Neural progenitor cell (in vitro differentiated cells): ENCODE measurements around the gene NFE2L2. TPM values are rescaled to one million over a fixed set of nuclear protein-coding genes. Genes with fewer than 3 reads are reported as not detected.
A peak's percentile ranks its signal among the peaks of the same experiment; 100 is the strongest.

Experiments
- DNase-seq: peaks from one replicate; pipeline ENCODE4 v3.0.0-alpha.2; 2016; ENCODE audit warnings: low spot score
- H2AFZ ChIP-seq: fragments of 200-600 bp; sonication (generic); replicated peaks from 2 replicates; pipeline ENCODE4 v1.6.1; 2016; ENCODE audit warnings: antibody characterized with exemption
- H3F3A ChIP-seq: fragments of 200-600 bp; sonication (generic); 2 replicates; pipeline ENCODE4 v1.6.1; 2016; ENCODE audit warnings: antibody characterized with exemption, low read depth
- H3K27ac ChIP-seq: fragments of 200-600 bp; sonication (generic); 2 replicates; pipeline ENCODE4 v1.5.1; 2016; ENCODE audit warnings: mild to moderate bottlenecking
- H3K27me3 ChIP-seq: fragments of 200-600 bp; sonication (generic); 2 replicates; pipeline ENCODE4 v1.6.1; 2016; ENCODE audit warnings: mild to moderate bottlenecking, moderate library complexity
- H3K36me3 ChIP-seq: fragments of 200-600 bp; sonication (generic); 2 replicates; pipeline ENCODE4 v1.5.1; 2016
- H3K4me1 ChIP-seq: fragments of 200-600 bp; sonication (generic); 2 replicates; pipeline ENCODE4 v1.6.1; 2016; ENCODE audit warnings: mixed run types
- H3K4me2 ChIP-seq: fragments of 200-600 bp; sonication (generic); 2 replicates; pipeline ENCODE4 v1.6.1; 2016
- H3K4me3 ChIP-seq: fragments of 200-600 bp; sonication (generic); 2 replicates; pipeline ENCODE4 v1.5.1; 2016
- H3K79me2 ChIP-seq: fragments of 200-600 bp; sonication (generic); 2 replicates; pipeline ENCODE4 v1.6.1; 2016; ENCODE audit warnings: low read depth
- H3K9ac ChIP-seq: fragments of 200-600 bp; sonication (generic); 2 replicates; pipeline ENCODE4 v1.6.1; 2016
- H3K9me3 ChIP-seq: fragments of 200-600 bp; sonication (generic); 2 replicates; pipeline ENCODE4 v1.5.1; 2016; ENCODE audit warnings: low read depth
- H4K20me1 ChIP-seq: fragments of 200-600 bp; sonication (generic); 2 replicates; pipeline ENCODE4 v1.6.1; 2016; ENCODE audit warnings: low read depth
- H3K27ac Mint-ChIP-seq: 3 replicates; pipeline ENCODE4 v1.8.0; 2021; ENCODE audit warnings: mixed read lengths
- H3K27me3 Mint-ChIP-seq: 2 replicates; pipeline ENCODE4 v1.8.0; 2022; ENCODE audit warnings: low read depth, mild to moderate bottlenecking, inconsistent platforms, moderate library complexity, mixed read lengths; ENCODE audit not compliant: insufficient read depth
- H3K36me3 Mint-ChIP-seq: 3 replicates; pipeline ENCODE4 v1.8.0; 2021; ENCODE audit warnings: mixed read lengths
- H3K4me1 Mint-ChIP-seq: 3 replicates; pipeline ENCODE4 v1.8.0; 2021; ENCODE audit warnings: mixed read lengths
- H3K4me3 Mint-ChIP-seq: 3 replicates; pipeline ENCODE4 v1.8.0; 2021; ENCODE audit warnings: mild to moderate bottlenecking, moderate library complexity, mixed read lengths
- H3K9me3 Mint-ChIP-seq: 3 replicates; pipeline ENCODE4 v1.8.0; 2020; ENCODE audit warnings: mixed read lengths
- EZH2 ChIP-seq: fragments of 200-600 bp; sonication (generic); IDR thresholded peaks from 2 replicates; pipeline ENCODE4 v1.6.1; 2017; ENCODE audit warnings: antibody characterized with exemption, mild to moderate bottlenecking, moderate library complexity
- EZH2phosphoT487 ChIP-seq: fragments of 200-600 bp; sonication (generic); IDR thresholded peaks from 2 replicates; pipeline ENCODE4 v1.6.1; 2017; ENCODE audit warnings: antibody characterized with exemption
- total RNA-seq: library from RNA; depleted of rRNA; stranded (reverse); fragments of >200 nt; gene quantifications from 2 replicates; pipeline ENCODE4 v1.2.3, GENCODE V29; 2015; ENCODE audit warnings: low replicate concordance
- TF ChIP-seq, protein P1 (sequence below): fragments of 200-600 bp; sonication (generic); IDR thresholded peaks from 2 replicates; pipeline ENCODE4 v1.5.1; 2017; ENCODE audit warnings: antibody characterized with exemption, mild to moderate bottlenecking

NFE2L2 gene
- total RNA-seq, 1 donor from 2014 or later, result 17.7 TPM

DNA sequence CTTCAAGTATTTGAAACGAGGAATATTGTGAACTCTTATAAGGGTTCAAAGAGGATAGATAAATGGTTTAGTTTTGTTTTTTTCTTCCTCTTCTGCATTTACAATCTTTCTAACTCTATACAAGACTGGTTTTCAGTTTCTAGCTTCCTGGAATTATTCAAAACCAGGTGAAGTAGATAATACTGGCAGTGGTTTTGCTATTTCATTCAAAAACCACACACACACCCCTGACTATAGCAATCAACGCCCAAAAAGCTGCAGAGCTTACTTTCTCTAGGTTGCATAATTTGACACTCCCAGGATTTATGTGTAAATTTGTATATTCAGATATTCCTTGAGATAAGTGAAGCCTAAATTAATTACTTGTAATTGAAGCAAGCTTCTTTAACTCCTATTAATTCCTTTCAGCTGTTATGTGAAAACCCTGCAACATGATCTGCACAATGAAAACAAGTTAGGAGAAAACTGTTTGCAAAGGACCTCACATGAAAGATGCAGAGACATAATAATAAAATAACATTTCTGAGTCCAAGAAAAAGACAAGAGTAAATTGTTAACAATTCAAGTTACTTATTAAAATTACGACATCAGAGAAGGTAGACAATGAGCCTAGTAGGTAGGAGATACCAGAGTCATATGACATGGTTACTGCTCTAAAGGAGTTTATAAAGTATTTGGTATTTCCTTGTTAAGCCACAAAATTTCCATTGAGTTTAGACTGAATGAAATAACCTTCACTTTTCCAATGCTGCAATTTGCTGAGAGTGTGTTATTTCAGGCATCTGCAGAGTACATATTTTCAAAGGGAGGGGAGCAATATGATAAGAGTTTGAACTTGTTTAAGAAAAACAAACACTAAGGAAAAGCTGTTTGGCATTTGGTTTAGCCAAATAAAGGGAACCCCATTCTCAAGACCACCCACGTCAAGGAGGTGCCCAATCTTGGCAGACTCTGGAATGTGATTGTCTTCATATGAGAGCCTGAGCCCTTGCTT is 1.6 kb upstream of the NFE2L2 start:
- Histone ChIP-seq H3K36me3 (no peaks in the 10 kb centered on the region), H4K20me1 (peaks cover 8% of the 10 kb centered on the region), H3F3A (peaks cover 32% of the 10 kb centered on the region), H3K4me2 (peak overlapping the region; percentile 92), H3K9me3 (no peaks in the 10 kb centered on the region), H3K27ac (no peak overlapping the region), H3K9ac (no peak overlapping the region), H3K4me1 (peaks cover 27% of the 10 kb centered on the region), H3K4me3 (peak overlapping the region; percentile 97), H2AFZ (no peak overlapping the region), H3K27me3 (no peaks in the 10 kb centered on the region), H3K79me2 (peaks cover 22% of the 10 kb centered on the region)
- peak overlapping the region; percentile 65 for H3K27ac Mint-ChIP-seq
- peaks cover 3% of the 10 kb centered on the region for H3K27me3 Mint-ChIP-seq
- peaks cover 31% of the 10 kb centered on the region for H3K4me1 Mint-ChIP-seq
- no peak for DNase-seq
- TF ChIP-seq, protein P1, sequence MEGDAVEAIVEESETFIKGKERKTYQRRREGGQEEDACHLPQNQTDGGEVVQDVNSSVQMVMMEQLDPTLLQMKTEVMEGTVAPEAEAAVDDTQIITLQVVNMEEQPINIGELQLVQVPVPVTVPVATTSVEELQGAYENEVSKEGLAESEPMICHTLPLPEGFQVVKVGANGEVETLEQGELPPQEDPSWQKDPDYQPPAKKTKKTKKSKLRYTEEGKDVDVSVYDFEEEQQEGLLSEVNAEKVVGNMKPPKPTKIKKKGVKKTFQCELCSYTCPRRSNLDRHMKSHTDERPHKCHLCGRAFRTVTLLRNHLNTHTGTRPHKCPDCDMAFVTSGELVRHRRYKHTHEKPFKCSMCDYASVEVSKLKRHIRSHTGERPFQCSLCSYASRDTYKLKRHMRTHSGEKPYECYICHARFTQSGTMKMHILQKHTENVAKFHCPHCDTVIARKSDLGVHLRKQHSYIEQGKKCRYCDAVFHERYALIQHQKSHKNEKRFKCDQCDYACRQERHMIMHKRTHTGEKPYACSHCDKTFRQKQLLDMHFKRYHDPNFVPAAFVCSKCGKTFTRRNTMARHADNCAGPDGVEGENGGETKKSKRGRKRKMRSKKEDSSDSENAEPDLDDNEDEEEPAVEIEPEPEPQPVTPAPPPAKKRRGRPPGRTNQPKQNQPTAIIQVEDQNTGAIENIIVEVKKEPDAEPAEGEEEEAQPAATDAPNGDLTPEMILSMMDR, result no peak
- no peak for TF ChIP-seq EZH2phosphoT487
- peak overlapping the region; percentile 95 for H3K4me3 Mint-ChIP-seq
- no peaks in the 10 kb centered on the region for H3K9me3 Mint-ChIP-seq
- no peaks in the 10 kb centered on the region for H3K36me3 Mint-ChIP-seq

DNA sequence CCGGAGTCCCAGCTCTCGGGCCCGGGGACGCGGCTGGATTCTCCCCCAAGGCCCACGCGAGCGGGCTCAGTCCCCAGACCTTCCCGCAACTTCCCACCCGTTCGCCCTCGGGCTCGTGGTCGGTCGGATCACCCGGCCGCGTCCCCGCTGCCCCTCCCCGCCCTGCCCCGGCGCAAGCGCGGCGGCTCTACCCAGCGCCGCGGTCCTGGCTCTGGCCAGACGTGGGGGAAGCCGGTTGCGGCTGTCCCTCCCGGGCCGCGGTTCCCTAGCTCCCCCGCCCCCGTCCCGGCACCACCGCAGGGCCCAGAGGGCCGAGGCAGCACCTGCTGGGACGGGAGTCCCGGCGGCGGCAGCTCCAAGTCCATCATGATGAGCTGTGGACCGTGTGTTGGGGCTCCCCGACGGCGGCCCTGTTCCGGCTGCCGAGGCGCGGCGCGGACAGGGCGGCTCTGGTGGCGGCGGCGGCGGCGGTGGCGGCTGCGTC is 276 bp downstream of the NFE2L2 start:
- peak overlapping the region; percentile 92 for H3K4me2 ChIP-seq
- H3K27ac Mint-ChIP-seq, result no peak overlapping the region
- peak overlapping the region; percentile 77 for H2AFZ ChIP-seq
- no peaks in the 10 kb centered on the region for H3K27me3 ChIP-seq
- peaks cover 41% of the 10 kb centered on the region for H3K79me2 ChIP-seq
- peak overlapping the region; percentile 73 for H3K27ac ChIP-seq
- peaks cover 3% of the 10 kb centered on the region for H3K27me3 Mint-ChIP-seq
- peak overlapping the region; percentile 97 for H3K4me3 ChIP-seq
- H3K4me3 Mint-ChIP-seq, result peak overlapping the region; percentile 95
- peaks cover 32% of the 10 kb centered on the region for H3F3A ChIP-seq
- H3K9me3 ChIP-seq, result no peaks in the 10 kb centered on the region
- H3K36me3 ChIP-seq, result no peaks in the 10 kb centered on the region
- H3K4me1 ChIP-seq, result peaks cover 28% of the 10 kb centered on the region
- H3K9ac ChIP-seq, result peak overlapping the region; percentile 51
- peaks cover 34% of the 10 kb centered on the region for H3K4me1 Mint-ChIP-seq
- peak; percentile 75 for DNase-seq
- peaks cover under 1% of the 10 kb centered on the region for H3K9me3 Mint-ChIP-seq
- TF ChIP-seq EZH2phosphoT487 (no peak), EZH2 (peak; percentile 42)
- peaks cover 2% of the 10 kb centered on the region for H3K36me3 Mint-ChIP-seq
- H4K20me1 ChIP-seq, result peaks cover 8% of the 10 kb centered on the region

DNA sequence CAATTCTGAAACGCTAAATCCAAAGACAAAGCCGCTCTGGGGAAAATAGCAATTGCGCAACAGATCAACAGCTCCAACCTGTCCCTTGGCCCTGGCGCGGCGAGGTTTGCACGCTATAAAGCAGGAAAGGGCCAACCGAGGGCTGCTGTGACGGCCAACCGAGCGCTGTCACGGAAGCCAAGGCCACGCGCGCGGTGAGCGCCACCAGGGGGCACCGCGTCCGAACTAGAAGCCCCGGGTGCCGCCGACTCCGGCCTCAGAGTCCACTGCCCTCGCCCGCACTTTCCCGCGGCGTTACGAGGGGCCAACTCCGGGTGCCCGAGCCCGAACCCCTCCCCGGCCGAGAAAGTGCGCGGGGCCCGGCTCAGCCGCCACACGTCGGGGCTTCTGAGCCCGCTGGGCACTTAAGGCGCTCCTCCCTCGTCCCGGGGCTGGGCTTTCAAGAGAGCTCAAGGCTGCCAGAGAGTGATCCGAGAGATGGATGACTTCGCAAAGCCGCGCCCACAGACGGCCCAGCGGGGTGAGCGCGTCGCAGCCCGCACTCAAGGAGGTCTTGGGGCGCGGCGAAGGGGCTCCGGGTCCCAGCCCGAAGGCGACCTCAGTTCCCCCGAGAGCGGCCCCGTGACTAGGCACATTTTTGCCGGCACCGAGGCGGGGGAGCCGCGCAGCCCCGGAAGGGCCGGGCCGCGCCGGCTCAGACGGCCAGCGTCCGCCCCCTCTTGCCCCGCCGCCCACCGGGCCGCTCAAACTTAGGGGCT is 897 bp downstream of the NFE2L2 start:
- peak overlapping the region; percentile 95 for H3K4me3 Mint-ChIP-seq
- TF ChIP-seq, protein P1, result peak; percentile 75
- peak; percentile 5 for TF ChIP-seq EZH2phosphoT487
- TF ChIP-seq EZH2, result peak; percentile 23
- H4K20me1 ChIP-seq, result peaks cover 8% of the 10 kb centered on the region
- H3K27me3 Mint-ChIP-seq, result peaks cover 3% of the 10 kb centered on the region
- peaks cover 5% of the 10 kb centered on the region for H3K9me3 Mint-ChIP-seq
- H3K4me3 ChIP-seq, result peak overlapping the region; percentile 97
- H3K4me2 ChIP-seq, result peak overlapping the region; percentile 92
- H3K27me3 ChIP-seq, result no peaks in the 10 kb centered on the region
- peaks cover 34% of the 10 kb centered on the region for H3K4me1 Mint-ChIP-seq
- no peaks in the 10 kb centered on the region for H3K9me3 ChIP-seq
- peak overlapping the region; percentile 73 for H3K27ac ChIP-seq
- H2AFZ ChIP-seq, result peak overlapping the region; percentile 77
- H3K27ac Mint-ChIP-seq, result peak overlapping the region; percentile 94
- peak overlapping the region; percentile 51 for H3K9ac ChIP-seq
- H3K79me2 ChIP-seq, result peaks cover 47% of the 10 kb centered on the region
- no peaks in the 10 kb centered on the region for H3K36me3 ChIP-seq
- H3K4me1 ChIP-seq, result peaks cover 28% of the 10 kb centered on the region
- peaks cover 32% of the 10 kb centered on the region for H3F3A ChIP-seq
- H3K36me3 Mint-ChIP-seq, result peaks cover 7% of the 10 kb centered on the region
- DNase-seq, result peak; percentile 95
